Thyroid gland (tissue), 4 donors: ENCODE measurements around the gene MAGEA11.

Experiments used
- POLR2A ChIP-seq, 2 donors: fragments of 450-650 bp; IDR thresholded peaks; one replicate each; pipeline ENCODE4 v1.6.1; 2017; ENCODE audit warnings: antibody characterized with exemption in 2 of 2, mild to moderate bottlenecking in 2 of 2, moderate library complexity in 1 of 2
- TF ChIP-seq, protein P1 (sequence below), 6 experiments: fragments of 200-600 bp in 3 of 6; fragments of 450-650 bp in 3 of 6; sonication (generic) in 3 of 6; IDR thresholded peaks; one replicate each; pipeline ENCODE4 v1.5.1; 2016 to 2019; ENCODE audit warnings: antibody characterized with exemption in 6 of 6, mild to moderate bottlenecking in 2 of 6, inconsistent platforms in 1 of 6, moderate library complexity in 1 of 6

- TF ChIP-seq, protein P1, sequence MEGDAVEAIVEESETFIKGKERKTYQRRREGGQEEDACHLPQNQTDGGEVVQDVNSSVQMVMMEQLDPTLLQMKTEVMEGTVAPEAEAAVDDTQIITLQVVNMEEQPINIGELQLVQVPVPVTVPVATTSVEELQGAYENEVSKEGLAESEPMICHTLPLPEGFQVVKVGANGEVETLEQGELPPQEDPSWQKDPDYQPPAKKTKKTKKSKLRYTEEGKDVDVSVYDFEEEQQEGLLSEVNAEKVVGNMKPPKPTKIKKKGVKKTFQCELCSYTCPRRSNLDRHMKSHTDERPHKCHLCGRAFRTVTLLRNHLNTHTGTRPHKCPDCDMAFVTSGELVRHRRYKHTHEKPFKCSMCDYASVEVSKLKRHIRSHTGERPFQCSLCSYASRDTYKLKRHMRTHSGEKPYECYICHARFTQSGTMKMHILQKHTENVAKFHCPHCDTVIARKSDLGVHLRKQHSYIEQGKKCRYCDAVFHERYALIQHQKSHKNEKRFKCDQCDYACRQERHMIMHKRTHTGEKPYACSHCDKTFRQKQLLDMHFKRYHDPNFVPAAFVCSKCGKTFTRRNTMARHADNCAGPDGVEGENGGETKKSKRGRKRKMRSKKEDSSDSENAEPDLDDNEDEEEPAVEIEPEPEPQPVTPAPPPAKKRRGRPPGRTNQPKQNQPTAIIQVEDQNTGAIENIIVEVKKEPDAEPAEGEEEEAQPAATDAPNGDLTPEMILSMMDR (IDR thresholded peaks at IDR 0.05), result no peak
- no peak for TF ChIP-seq POLR2A (IDR thresholded peaks at IDR 0.05)
These were observed 23.9 kb upstream of the MAGEA11 start for GRCh38 chrX:149687991-149688390.
